SK-N-SH (cell line): Measurements from ENCODE around the gene LONP2.

ENCODE experiments used
- EZH2phosphoT487 ChIP-seq: fragments of 200-600 bp; sonication (generic); IDR thresholded peaks from 2 replicates; pipeline ENCODE4 v1.6.1; 2017; ENCODE audit warnings: low read depth, mixed run types, mild to moderate bottlenecking, antibody characterized with exemption, moderate library complexity, borderline replicate concordance
- GATA2 ChIP-seq: sonication (generic); formaldehyde crosslinking; IDR thresholded peaks from 2 replicates; pipeline ENCODE4 v1.5.0; 2020; ENCODE audit warnings: mild to moderate bottlenecking, missing genetic modification reagents
- JUND ChIP-seq: IDR thresholded peaks from 2 replicates; pipeline ENCODE4 v1.4.0; 2012
- MXI1 ChIP-seq: IDR thresholded peaks from 2 replicates; pipeline ENCODE4 v1.6.1; 2012; ENCODE audit warnings: mild to moderate bottlenecking, low read depth, low read length, improper control_type of control experiment
- POLR2AphosphoS5 ChIP-seq: IDR thresholded peaks from 2 replicates; pipeline ENCODE4 v1.6.1; 2012; ENCODE audit warnings: low read depth, low read length
- TF ChIP-seq, protein P1 (sequence below): fragments of 200-600 bp; sonication (generic); IDR thresholded peaks from 2 replicates; pipeline ENCODE4 v1.6.1; 2017; ENCODE audit warnings: antibody characterized with exemption, mild to moderate bottlenecking, moderate library complexity
- TF ChIP-seq, protein P2 (sequence below): IDR thresholded peaks from 2 replicates; pipeline ENCODE4; 2012
- TF ChIP-seq, protein P3 (sequence below): fragments of 150-350 bp; IDR thresholded peaks from 2 replicates; pipeline ENCODE4 v1.6.1; 2016; ENCODE audit warnings: mild to moderate bottlenecking, low read depth, low read length

DNA sequence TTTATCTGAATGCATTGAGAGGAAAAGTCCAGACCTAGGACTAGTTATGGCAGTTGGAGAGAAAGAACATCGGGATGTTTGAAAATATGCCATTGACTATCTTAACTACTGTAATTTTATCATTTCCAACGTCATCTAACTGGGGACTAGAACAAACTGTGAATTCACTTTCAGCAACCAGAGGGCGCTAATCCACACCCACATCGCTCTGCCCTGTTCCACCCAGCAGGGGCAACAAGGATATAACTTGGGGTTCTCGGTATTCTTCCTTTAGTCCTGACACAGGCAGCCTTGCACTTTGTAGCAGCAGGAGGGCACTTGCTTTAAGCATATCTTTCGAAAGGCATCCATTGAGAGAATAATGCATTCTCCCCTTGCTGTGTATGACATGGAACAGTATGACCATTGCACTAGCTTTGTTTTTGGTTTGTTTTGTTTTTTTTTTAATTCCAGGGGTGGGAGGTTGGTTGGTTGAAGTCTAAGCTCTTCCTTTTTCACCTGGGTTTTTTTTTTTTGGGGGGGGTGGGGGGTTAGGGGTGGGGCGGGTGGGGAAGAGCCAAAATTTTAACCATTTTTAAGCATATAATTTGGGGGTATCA lies 109.6 kb downstream of the LONP2 start:
- TF ChIP-seq GATA2 (CRISPR knock-in tag) (no peak), POLR2AphosphoS5 (no peak), MXI1 (no peak), EZH2phosphoT487 (no peak), JUND (no peak)
- TF ChIP-seq, protein P1, sequence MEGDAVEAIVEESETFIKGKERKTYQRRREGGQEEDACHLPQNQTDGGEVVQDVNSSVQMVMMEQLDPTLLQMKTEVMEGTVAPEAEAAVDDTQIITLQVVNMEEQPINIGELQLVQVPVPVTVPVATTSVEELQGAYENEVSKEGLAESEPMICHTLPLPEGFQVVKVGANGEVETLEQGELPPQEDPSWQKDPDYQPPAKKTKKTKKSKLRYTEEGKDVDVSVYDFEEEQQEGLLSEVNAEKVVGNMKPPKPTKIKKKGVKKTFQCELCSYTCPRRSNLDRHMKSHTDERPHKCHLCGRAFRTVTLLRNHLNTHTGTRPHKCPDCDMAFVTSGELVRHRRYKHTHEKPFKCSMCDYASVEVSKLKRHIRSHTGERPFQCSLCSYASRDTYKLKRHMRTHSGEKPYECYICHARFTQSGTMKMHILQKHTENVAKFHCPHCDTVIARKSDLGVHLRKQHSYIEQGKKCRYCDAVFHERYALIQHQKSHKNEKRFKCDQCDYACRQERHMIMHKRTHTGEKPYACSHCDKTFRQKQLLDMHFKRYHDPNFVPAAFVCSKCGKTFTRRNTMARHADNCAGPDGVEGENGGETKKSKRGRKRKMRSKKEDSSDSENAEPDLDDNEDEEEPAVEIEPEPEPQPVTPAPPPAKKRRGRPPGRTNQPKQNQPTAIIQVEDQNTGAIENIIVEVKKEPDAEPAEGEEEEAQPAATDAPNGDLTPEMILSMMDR = peak; percentile 92
- TF ChIP-seq, protein P2, sequence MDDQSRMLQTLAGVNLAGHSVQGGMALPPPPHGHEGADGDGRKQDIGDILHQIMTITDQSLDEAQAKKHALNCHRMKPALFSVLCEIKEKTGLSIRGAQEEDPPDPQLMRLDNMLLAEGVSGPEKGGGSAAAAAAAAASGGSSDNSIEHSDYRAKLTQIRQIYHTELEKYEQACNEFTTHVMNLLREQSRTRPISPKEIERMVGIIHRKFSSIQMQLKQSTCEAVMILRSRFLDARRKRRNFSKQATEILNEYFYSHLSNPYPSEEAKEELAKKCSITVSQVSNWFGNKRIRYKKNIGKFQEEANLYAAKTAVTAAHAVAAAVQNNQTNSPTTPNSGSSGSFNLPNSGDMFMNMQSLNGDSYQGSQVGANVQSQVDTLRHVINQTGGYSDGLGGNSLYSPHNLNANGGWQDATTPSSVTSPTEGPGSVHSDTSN = no peak
- TF ChIP-seq, protein P3, sequence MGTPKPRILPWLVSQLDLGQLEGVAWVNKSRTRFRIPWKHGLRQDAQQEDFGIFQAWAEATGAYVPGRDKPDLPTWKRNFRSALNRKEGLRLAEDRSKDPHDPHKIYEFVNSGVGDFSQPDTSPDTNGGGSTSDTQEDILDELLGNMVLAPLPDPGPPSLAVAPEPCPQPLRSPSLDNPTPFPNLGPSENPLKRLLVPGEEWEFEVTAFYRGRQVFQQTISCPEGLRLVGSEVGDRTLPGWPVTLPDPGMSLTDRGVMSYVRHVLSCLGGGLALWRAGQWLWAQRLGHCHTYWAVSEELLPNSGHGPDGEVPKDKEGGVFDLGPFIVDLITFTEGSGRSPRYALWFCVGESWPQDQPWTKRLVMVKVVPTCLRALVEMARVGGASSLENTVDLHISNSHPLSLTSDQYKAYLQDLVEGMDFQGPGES = no peak
